Sigmoid colon (tissue), 4 donors: ENCODE data around the gene THUMPD1.

Source experiments
- EP300 ChIP-seq, 4 donors: sonication (generic); formaldehyde crosslinking; IDR thresholded peaks; one replicate each; pipeline ENCODE4 v1.6.1; 2017; ENCODE audit warnings: antibody characterized with exemption in 4 of 4
- POLR2A ChIP-seq, 2 donors: fragments of 450-650 bp; IDR thresholded peaks; one replicate each; pipeline ENCODE4 v1.6.1; 2016; ENCODE audit warnings: antibody characterized with exemption in 2 of 2, mild to moderate bottlenecking in 2 of 2, moderate library complexity in 2 of 2
- POLR2AphosphoS5 ChIP-seq, 4 donors: sonication (generic); formaldehyde crosslinking; IDR thresholded peaks; one replicate each; pipeline ENCODE4 v1.6.1; 2017; ENCODE audit warnings: antibody characterized with exemption in 4 of 4
- TF ChIP-seq, protein P1 (sequence below), 4 experiments: fragments of 450-650 bp in 3 of 4; fragments of 200-600 bp in 1 of 4; IDR thresholded peaks; one replicate each; pipeline ENCODE4 v1.5.1; 2016 to 2019; ENCODE audit warnings: antibody characterized with exemption in 4 of 4, mild to moderate bottlenecking in 3 of 4, moderate library complexity in 2 of 4

DNA sequence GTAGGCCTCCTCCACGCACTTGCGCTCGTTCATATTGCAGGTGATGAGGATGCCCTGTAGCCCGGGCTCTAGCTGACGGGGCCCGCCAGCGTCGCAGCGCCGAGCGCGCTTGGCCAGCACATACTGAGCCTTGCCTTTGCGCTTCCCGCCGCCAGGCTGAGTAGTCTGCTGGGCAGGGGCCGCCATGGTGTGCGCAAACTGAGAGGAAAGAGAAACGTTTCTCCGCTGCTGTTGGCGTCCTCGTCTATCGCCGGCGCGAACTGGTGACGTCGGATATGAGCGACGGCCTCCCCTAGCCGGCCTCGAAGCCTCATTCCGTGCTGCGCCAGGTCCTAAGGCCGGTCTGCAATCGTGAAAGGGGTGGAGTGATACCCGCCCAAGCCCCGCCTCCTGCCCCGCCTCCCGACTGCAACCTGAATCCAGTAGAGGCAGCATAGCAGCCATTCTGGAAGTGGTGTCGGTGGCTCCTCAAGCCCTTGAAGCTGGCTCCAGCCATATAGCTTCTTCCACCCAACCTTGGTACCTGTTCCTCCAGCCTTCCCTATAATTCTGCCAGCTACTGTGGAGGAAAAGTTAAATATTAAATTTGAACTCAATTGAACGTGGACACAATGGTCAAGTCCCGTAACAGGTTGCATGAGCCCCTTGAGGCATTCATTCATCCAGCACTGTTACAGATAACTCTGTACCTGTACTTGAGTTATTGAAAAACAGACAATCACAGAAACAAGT is at the start of gene THUMPD1:
- TF ChIP-seq, protein P1, sequence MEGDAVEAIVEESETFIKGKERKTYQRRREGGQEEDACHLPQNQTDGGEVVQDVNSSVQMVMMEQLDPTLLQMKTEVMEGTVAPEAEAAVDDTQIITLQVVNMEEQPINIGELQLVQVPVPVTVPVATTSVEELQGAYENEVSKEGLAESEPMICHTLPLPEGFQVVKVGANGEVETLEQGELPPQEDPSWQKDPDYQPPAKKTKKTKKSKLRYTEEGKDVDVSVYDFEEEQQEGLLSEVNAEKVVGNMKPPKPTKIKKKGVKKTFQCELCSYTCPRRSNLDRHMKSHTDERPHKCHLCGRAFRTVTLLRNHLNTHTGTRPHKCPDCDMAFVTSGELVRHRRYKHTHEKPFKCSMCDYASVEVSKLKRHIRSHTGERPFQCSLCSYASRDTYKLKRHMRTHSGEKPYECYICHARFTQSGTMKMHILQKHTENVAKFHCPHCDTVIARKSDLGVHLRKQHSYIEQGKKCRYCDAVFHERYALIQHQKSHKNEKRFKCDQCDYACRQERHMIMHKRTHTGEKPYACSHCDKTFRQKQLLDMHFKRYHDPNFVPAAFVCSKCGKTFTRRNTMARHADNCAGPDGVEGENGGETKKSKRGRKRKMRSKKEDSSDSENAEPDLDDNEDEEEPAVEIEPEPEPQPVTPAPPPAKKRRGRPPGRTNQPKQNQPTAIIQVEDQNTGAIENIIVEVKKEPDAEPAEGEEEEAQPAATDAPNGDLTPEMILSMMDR (IDR thresholded peaks at IDR 0.05), result no peak
- TF ChIP-seq POLR2AphosphoS5 (IDR thresholded peaks at IDR 0.05) (peak; percentile 96 to 99 (median 98)), POLR2A (IDR thresholded peaks at IDR 0.05) (peak; percentile 93 to 94), EP300 (IDR thresholded peaks at IDR 0.05) (no peak)
